ENCODE measurements around the gene CTSE.

The CTSE gene

GRCh38 chr1:205989786-205990185 lies 33.9 kb downstream of the CTSE start:
- Histone ChIP-seq H3K4me1 (ENCODE audit: insufficient read depth, low read length) (peaks cover 3% of the 10 kb centered on the region), H3K36me3 (ENCODE audit: insufficient read depth, low read length) (no peaks in the 10 kb centered on the region), H3K4me3 (ENCODE audit: low read length) (no peak overlapping the region), H2AFZ (ENCODE audit: low read depth, low read length) (no peak overlapping the region), H3K27me3 (ENCODE audit: insufficient read depth, low read length) (no peaks in the 10 kb centered on the region), H3K9me3 (ENCODE audit: low read length) (no peaks in the 10 kb centered on the region)

GRCh38 chr1:205988585-205988995 lies 35.1 kb downstream of the CTSE start:
- Histone ChIP-seq H3K4me3 (ENCODE audit: low read length) (no peak overlapping the region), H3K36me3 (ENCODE audit: insufficient read depth, low read length) (no peaks in the 10 kb centered on the region), H2AFZ (ENCODE audit: low read depth, low read length) (no peak overlapping the region), H3K27me3 (ENCODE audit: insufficient read depth, low read length) (no peaks in the 10 kb centered on the region), H3K4me1 (ENCODE audit: insufficient read depth, low read length) (no peaks in the 10 kb centered on the region), H3K9me3 (ENCODE audit: low read length) (no peaks in the 10 kb centered on the region)

- Histone ChIP-seq H3K9me3 (ENCODE audit: low read length) (no peaks in the 10 kb centered on the region), H3K36me3 (ENCODE audit: insufficient read depth, low read length) (no peaks in the 10 kb centered on the region)
Measured at GRCh38 chr1:205986861-205987260, 36.8 kb downstream of the CTSE start.

GRCh38 chr1:205986292-205986691 lies 37.4 kb downstream of the CTSE start:
- Histone ChIP-seq H3K9me3 (ENCODE audit: low read length) (no peaks in the 10 kb centered on the region), H3K4me1 (ENCODE audit: insufficient read depth, low read length) (no peaks in the 10 kb centered on the region), H3K27me3 (ENCODE audit: insufficient read depth, low read length) (peaks cover 3% of the 10 kb centered on the region), H3K4me3 (ENCODE audit: low read length) (no peak overlapping the region), H3K36me3 (ENCODE audit: insufficient read depth, low read length) (no peaks in the 10 kb centered on the region), H2AFZ (ENCODE audit: low read depth, low read length) (no peak overlapping the region)

More at GRCh38 chr1:205986861-205987260, 36.8 kb downstream of the CTSE start:
- Histone ChIP-seq H3K27me3 (ENCODE audit: insufficient read depth, low read length) (peaks cover 3% of the 10 kb centered on the region), H3K4me1 (ENCODE audit: insufficient read depth, low read length) (no peaks in the 10 kb centered on the region), H3K4me3 (ENCODE audit: low read length) (no peak overlapping the region), H2AFZ (ENCODE audit: low read depth, low read length) (no peak overlapping the region)

GRCh38 chr1:205985330-205986005 lies 38.2 kb downstream of the CTSE start:
- no peaks in the 10 kb centered on the region for H3K4me1 ChIP-seq (ENCODE audit: insufficient read depth, low read length)
- no peaks in the 10 kb centered on the region for H3K36me3 ChIP-seq (ENCODE audit: insufficient read depth, low read length)
- no peaks in the 10 kb centered on the region for H3K9me3 ChIP-seq (ENCODE audit: low read length)
- no peak overlapping the region for H2AFZ ChIP-seq (ENCODE audit: low read depth, low read length)
- peaks cover 3% of the 10 kb centered on the region for H3K27me3 ChIP-seq (ENCODE audit: insufficient read depth, low read length)
- H3K4me3 ChIP-seq (ENCODE audit: low read length): no peak overlapping the region

- H3K27me3 ChIP-seq (ENCODE audit: insufficient read depth, low read length): peaks cover 5% of the 10 kb centered on the region
- H3K9me3 ChIP-seq (ENCODE audit: low read length): no peaks in the 10 kb centered on the region
- H3K36me3 ChIP-seq (ENCODE audit: insufficient read depth, low read length): no peaks in the 10 kb centered on the region
- no peaks in the 10 kb centered on the region for H3K4me1 ChIP-seq (ENCODE audit: insufficient read depth, low read length)
- H3K4me3 ChIP-seq (ENCODE audit: low read length): no peak overlapping the region
- no peak overlapping the region for H2AFZ ChIP-seq (ENCODE audit: low read depth, low read length)
Measured at GRCh38 chr1:205983925-205984725, 39.6 kb downstream of the CTSE start.

- H3K9me3 ChIP-seq (ENCODE audit: low read length): no peaks in the 10 kb centered on the region
- H3K4me3 ChIP-seq (ENCODE audit: low read length): no peak overlapping the region
- peaks cover 7% of the 10 kb centered on the region for H3K4me1 ChIP-seq (ENCODE audit: insufficient read depth, low read length)
- no peaks in the 10 kb centered on the region for H3K36me3 ChIP-seq (ENCODE audit: insufficient read depth, low read length)
- peaks cover 5% of the 10 kb centered on the region for H3K27me3 ChIP-seq (ENCODE audit: insufficient read depth, low read length)
- H2AFZ ChIP-seq (ENCODE audit: low read depth, low read length): no peak overlapping the region
Measured at GRCh38 chr1:205981257-205981656, 42.4 kb downstream of the CTSE start.

GRCh38 chr1:205980237-205980870 lies 43.3 kb downstream of the CTSE start:
- Histone ChIP-seq H3K27me3 (ENCODE audit: insufficient read depth, low read length) (peaks cover 5% of the 10 kb centered on the region), H2AFZ (ENCODE audit: low read depth, low read length) (no peak overlapping the region), H3K9me3 (ENCODE audit: low read length) (no peaks in the 10 kb centered on the region), H3K4me3 (ENCODE audit: low read length) (no peak overlapping the region), H3K36me3 (ENCODE audit: insufficient read depth, low read length) (no peaks in the 10 kb centered on the region), H3K4me1 (ENCODE audit: insufficient read depth, low read length) (peaks cover 7% of the 10 kb centered on the region)

GRCh38 chr1:205979301-205979700 lies 44.4 kb downstream of the CTSE start:
- Histone ChIP-seq H3K9me3 (ENCODE audit: low read length) (no peaks in the 10 kb centered on the region), H3K27me3 (ENCODE audit: insufficient read depth, low read length) (peaks cover 5% of the 10 kb centered on the region), H3K4me1 (ENCODE audit: insufficient read depth, low read length) (peaks cover 7% of the 10 kb centered on the region), H3K4me3 (ENCODE audit: low read length) (no peak overlapping the region), H2AFZ (ENCODE audit: low read depth, low read length) (no peak overlapping the region), H3K36me3 (ENCODE audit: insufficient read depth, low read length) (no peaks in the 10 kb centered on the region)

- Histone ChIP-seq H3K9me3 (ENCODE audit: low read length) (no peaks in the 10 kb centered on the region), H3K4me1 (ENCODE audit: insufficient read depth, low read length) (peaks cover 7% of the 10 kb centered on the region), H2AFZ (ENCODE audit: low read depth, low read length) (no peak overlapping the region), H3K4me3 (ENCODE audit: low read length) (no peak overlapping the region), H3K27me3 (ENCODE audit: insufficient read depth, low read length) (peaks cover 5% of the 10 kb centered on the region), H3K36me3 (ENCODE audit: insufficient read depth, low read length) (no peaks in the 10 kb centered on the region)
Measured at GRCh38 chr1:205978676-205979075, 45.0 kb downstream of the CTSE start.

- Histone ChIP-seq H3K27me3 (ENCODE audit: insufficient read depth, low read length) (peaks cover 2% of the 10 kb centered on the region), H3K9me3 (ENCODE audit: low read length) (no peaks in the 10 kb centered on the region), H3K36me3 (ENCODE audit: insufficient read depth, low read length) (no peaks in the 10 kb centered on the region), H3K4me1 (ENCODE audit: insufficient read depth, low read length) (peaks cover 7% of the 10 kb centered on the region), H2AFZ (ENCODE audit: low read depth, low read length) (no peak overlapping the region), H3K4me3 (ENCODE audit: low read length) (no peak overlapping the region)
Measured at GRCh38 chr1:205977402-205978014, 46.2 kb downstream of the CTSE start.

- H2AFZ ChIP-seq (ENCODE audit: low read depth, low read length): no peak overlapping the region
- peaks cover 2% of the 10 kb centered on the region for H3K27me3 ChIP-seq (ENCODE audit: insufficient read depth, low read length)
- H3K4me1 ChIP-seq (ENCODE audit: insufficient read depth, low read length): peaks cover 7% of the 10 kb centered on the region
- no peaks in the 10 kb centered on the region for H3K36me3 ChIP-seq (ENCODE audit: insufficient read depth, low read length)
- H3K9me3 ChIP-seq (ENCODE audit: low read length): no peaks in the 10 kb centered on the region
- no peak overlapping the region for H3K4me3 ChIP-seq (ENCODE audit: low read length)
Measured at GRCh38 chr1:205976708-205977401, 46.8 kb downstream of the CTSE start.

Data from neuron (in vitro differentiated cells).